ENCODE data around the gene NT5DC2.

The NT5DC2 gene

DNA sequence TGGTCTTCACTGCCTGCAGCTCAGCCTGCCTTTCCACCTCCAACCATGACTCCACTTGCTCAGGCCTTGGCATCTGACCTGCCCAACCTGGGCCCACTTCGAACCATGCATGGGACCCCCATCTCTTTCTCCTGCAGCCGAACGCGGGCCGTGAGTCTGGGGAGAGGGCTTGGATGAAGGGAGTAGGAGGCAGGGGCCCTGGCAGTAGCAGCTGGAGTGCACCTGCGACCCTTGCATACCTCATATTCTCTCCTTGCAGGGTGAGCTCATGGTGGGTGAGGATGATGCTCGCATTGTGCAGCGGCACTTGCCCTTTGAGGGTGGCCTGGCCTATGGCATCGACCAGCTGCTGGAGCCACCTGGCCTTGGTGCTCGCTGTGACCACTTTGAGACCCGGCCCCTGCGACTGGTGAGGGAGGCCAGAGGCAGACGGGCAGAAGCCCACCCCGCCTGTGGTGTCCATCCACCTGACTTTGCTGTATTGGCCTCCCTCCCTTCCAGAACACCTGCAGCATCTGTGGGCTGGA lies 13.5 kb downstream of the NT5DC2 start:
- peaks cover 16% of the 10 kb centered on the region for H3K36me3 ChIP-seq (ENCODE audit: low read depth)
- ATAC-seq (ENCODE audit: low read depth) (no peak), DNase-seq (ENCODE audit: low spot score) (no peak)
- no peak for TF ChIP-seq CTCF (IDR thresholded peaks at IDR 0.05; ENCODE audit: poor library complexity, severe bottlenecking)
- H3K4me3 ChIP-seq (ENCODE audit: severe bottlenecking) = no peak overlapping the region
- no peaks in the 10 kb centered on the region for H3K4me1 ChIP-seq (ENCODE audit: insufficient read depth, poor library complexity, severe bottlenecking)
- H3K27ac ChIP-seq (ENCODE audit: poor library complexity, severe bottlenecking) = no peak overlapping the region
- no peaks in the 10 kb centered on the region for H3K9me3 ChIP-seq (ENCODE audit: severe bottlenecking)
- H3K27me3 ChIP-seq (ENCODE audit: insufficient read depth, poor library complexity, severe bottlenecking) = no peaks in the 10 kb centered on the region

DNA sequence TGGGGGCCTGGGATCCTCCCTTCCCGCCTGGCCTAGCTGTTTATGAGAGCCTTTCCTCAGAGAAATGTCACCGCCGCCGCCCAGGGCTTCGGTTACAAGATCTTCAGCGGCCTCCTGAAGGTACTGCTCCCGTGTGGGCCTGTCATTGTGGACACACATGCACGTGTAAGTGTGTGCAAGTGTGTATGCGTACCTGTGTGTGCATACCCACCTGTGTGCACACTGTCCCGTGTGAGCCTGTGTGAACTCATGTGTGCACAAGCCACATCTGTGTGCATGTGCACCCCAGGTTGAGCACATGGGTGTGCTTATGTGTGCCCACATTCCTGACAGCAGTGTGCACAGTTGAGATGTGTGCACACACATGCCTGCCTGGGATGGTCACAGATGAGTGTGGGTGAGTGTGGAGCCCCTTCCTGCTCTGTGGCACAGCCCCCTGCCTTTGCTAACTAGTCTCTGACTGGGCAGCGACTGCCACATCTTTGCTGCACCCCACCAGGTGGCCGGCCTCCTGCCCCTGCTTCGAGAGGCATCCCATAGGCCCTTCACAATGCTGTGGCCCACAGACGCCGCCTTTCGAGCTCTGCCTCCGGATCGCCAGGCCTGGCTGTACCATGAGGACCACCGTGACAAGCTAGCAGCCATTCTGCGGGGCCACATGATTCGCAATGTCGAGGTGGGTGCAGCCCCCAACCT lies 14.1 kb downstream of the NT5DC2 start:
- Histone ChIP-seq H3K4me1 (ENCODE audit: insufficient read depth, poor library complexity, severe bottlenecking) (no peaks in the 10 kb centered on the region), H3K27ac (ENCODE audit: poor library complexity, severe bottlenecking) (no peak overlapping the region)
- no peak for TF ChIP-seq CTCF (IDR thresholded peaks at IDR 0.05; ENCODE audit: poor library complexity, severe bottlenecking)

GRCh38 chr3:52518723-52519444 lies 14.8 kb downstream of the NT5DC2 start:
- no peaks in the 10 kb centered on the region for H3K27me3 ChIP-seq (ENCODE audit: insufficient read depth, poor library complexity, severe bottlenecking)
- H3K9me3 ChIP-seq (ENCODE audit: severe bottlenecking) = no peaks in the 10 kb centered on the region
- DNase-seq (ENCODE audit: low spot score) (no peak), ATAC-seq (ENCODE audit: low read depth) (peak; percentile 56)
- H3K4me1 ChIP-seq (ENCODE audit: insufficient read depth, poor library complexity, severe bottlenecking) = no peaks in the 10 kb centered on the region
- no peak overlapping the region for H3K27ac ChIP-seq (ENCODE audit: poor library complexity, severe bottlenecking)
- no peak for TF ChIP-seq CTCF (IDR thresholded peaks at IDR 0.05; ENCODE audit: poor library complexity, severe bottlenecking)
- H3K4me3 ChIP-seq (ENCODE audit: severe bottlenecking) = no peak overlapping the region
- peaks cover 8% of the 10 kb centered on the region for H3K36me3 ChIP-seq (ENCODE audit: low read depth)

More for the DNA sequence above, 14.1 kb downstream of the NT5DC2 start:
- DNase-seq (ENCODE audit: low spot score) = no peak
- Histone ChIP-seq H3K4me3 (ENCODE audit: severe bottlenecking) (no peak overlapping the region), H3K36me3 (ENCODE audit: low read depth) (peaks cover 15% of the 10 kb centered on the region), H3K27me3 (ENCODE audit: insufficient read depth, poor library complexity, severe bottlenecking) (no peaks in the 10 kb centered on the region), H3K9me3 (ENCODE audit: severe bottlenecking) (no peaks in the 10 kb centered on the region)
- no peak for ATAC-seq (ENCODE audit: low read depth)

- DNase-seq (ENCODE audit: low spot score) (no peak), ATAC-seq (ENCODE audit: low read depth) (no peak)
- Histone ChIP-seq H3K27ac (ENCODE audit: poor library complexity, severe bottlenecking) (no peak overlapping the region), H3K9me3 (ENCODE audit: severe bottlenecking) (no peaks in the 10 kb centered on the region), H3K4me1 (ENCODE audit: insufficient read depth, poor library complexity, severe bottlenecking) (no peaks in the 10 kb centered on the region), H3K36me3 (ENCODE audit: low read depth) (no peaks in the 10 kb centered on the region), H3K4me3 (ENCODE audit: severe bottlenecking) (no peak overlapping the region), H3K27me3 (ENCODE audit: insufficient read depth, poor library complexity, severe bottlenecking) (no peaks in the 10 kb centered on the region)
- no peak for TF ChIP-seq CTCF (IDR thresholded peaks at IDR 0.05; ENCODE audit: poor library complexity, severe bottlenecking)
These were observed 15.6 kb downstream of the NT5DC2 start for GRCh38 chr3:52517796-52518722.
